ENCODE data around the gene BLVRB. TPM values are rescaled to one million over a fixed set of nuclear protein-coding genes. Genes with fewer than 3 reads are reported as not detected.

Gene BLVRB
- total RNA-seq (2011; cell fraction: chromatin; rRNA removed; ENCODE audit: low replicate concordance), result 26.9 and 65.0 TPM in 2 replicates
- total RNA-seq (2011; cell fraction: nucleolus; rRNA removed), result 107 and 125 TPM in 2 replicates
- 74.7 and 75.7 TPM in 2 replicates for total RNA-seq (2011; cell fraction: nucleoplasm; rRNA removed)
- 749 and 813 TPM in 2 replicates for total RNA-seq (2014; rRNA removed)
- 110 and 229 TPM in 2 replicates for total RNA-seq (2014; rRNA removed; fragmentation: Illumina TruSeq; extraction: Trizol)
- total RNA-seq (2015; rRNA removed; fragmentation: Illumina TruSeq; extraction: Trizol), result 331 and 332 TPM in 2 replicates
- total RNA-seq (2021), result 457 and 476 TPM in 2 replicates
- 368 and 461 TPM in 2 replicates for polyA plus RNA-seq (2011; rRNA removed)
- 836 and 2,229 TPM in 2 replicates for polyA plus RNA-seq (2011; cell fraction: cytosol; rRNA removed)
- polyA plus RNA-seq (2011; cell fraction: nucleus; rRNA removed), result 252 and 288 TPM in 2 replicates
- 416 and 585 TPM in 2 replicates for polyA plus RNA-seq (2012)
- polyA plus RNA-seq (2014; fragmentation: Illumina TruSeq; extraction: Trizol), result 260 and 428 TPM in 2 replicates
- polyA plus RNA-seq (2014; fragmentation: Nextera tagmentation; extraction: Ambion mirVana), result 100 to 1,000 TPM in 1 of 2 experiments, 10 to 100 TPM in 1; 81.1 to 184 TPM
- polyA plus RNA-seq (2014; rRNA removed), result 634 and 677 TPM in 2 replicates
- 85.4 and 138 TPM in 2 replicates for polyA minus RNA-seq (2011; rRNA and poly(A)+ RNA removed)
- polyA minus RNA-seq (2011; cell fraction: cytosol; rRNA and poly(A)+ RNA removed), result 198 and 225 TPM in 2 replicates
- polyA minus RNA-seq (2011; cell fraction: nucleus; rRNA and poly(A)+ RNA removed), result 34.6 and 38.7 TPM in 2 replicates
- percentile 84 among the genes with signal in this experiment for Bru-seq, nascent RNA
- percentile 83 among the genes with signal in this experiment for BruChase-seq, experiment 1, labeled RNA remaining after a 2-hour chase
- BruChase-seq, experiment 2, labeled RNA remaining after a 6-hour chase, result percentile 84 among the genes with signal in this experiment
- long read RNA-seq, experiment 1, transcript BLVRB-206 (5 exons, 767 nt), result minor isoform, 7 of 835 reads
- long read RNA-seq, experiment 1, transcript BLVRB-201 (5 exons, 873 nt), result major isoform, 651 of 835 reads
- long read RNA-seq, experiment 1, transcript BLVRB-202 (4 exons, 649 nt), result minor isoform, 5 of 835 reads
- long read RNA-seq, experiment 1, transcript BLVRB-205 (4 exons, 938 nt), result minor isoform, 5 of 835 reads
- long read RNA-seq, experiment 1, partial matches to known transcripts, result 16 of 835 reads
- long read RNA-seq, experiment 1, other reads (novel, unspliced or antisense), result 147 of 835 reads
- long read RNA-seq, experiment 2, transcript BLVRB-204 (3 exons, 676 nt), result minor isoform, 7 of 907 reads
- long read RNA-seq, experiment 2, transcript BLVRB-201 (5 exons, 873 nt), result major isoform, 764 of 907 reads
- long read RNA-seq, experiment 2, transcript BLVRB-205 (4 exons, 938 nt), result minor isoform, 11 of 907 reads
- long read RNA-seq, experiment 2, partial matches to known transcripts, result 34 of 907 reads
- long read RNA-seq, experiment 2, other reads (novel, unspliced or antisense), result 91 of 907 reads
- long read RNA-seq, experiment 3, transcript BLVRB-206 (5 exons, 767 nt), result minor isoform, 18 of 1,148 reads
- long read RNA-seq, experiment 3, transcript BLVRB-201 (5 exons, 873 nt), result major isoform, 1,092 of 1,148 reads
- long read RNA-seq, experiment 3, partial matches to known transcripts, result 5 of 1,148 reads
- long read RNA-seq, experiment 3, other reads (novel, unspliced or antisense), result 32 of 1,148 reads

DNA sequence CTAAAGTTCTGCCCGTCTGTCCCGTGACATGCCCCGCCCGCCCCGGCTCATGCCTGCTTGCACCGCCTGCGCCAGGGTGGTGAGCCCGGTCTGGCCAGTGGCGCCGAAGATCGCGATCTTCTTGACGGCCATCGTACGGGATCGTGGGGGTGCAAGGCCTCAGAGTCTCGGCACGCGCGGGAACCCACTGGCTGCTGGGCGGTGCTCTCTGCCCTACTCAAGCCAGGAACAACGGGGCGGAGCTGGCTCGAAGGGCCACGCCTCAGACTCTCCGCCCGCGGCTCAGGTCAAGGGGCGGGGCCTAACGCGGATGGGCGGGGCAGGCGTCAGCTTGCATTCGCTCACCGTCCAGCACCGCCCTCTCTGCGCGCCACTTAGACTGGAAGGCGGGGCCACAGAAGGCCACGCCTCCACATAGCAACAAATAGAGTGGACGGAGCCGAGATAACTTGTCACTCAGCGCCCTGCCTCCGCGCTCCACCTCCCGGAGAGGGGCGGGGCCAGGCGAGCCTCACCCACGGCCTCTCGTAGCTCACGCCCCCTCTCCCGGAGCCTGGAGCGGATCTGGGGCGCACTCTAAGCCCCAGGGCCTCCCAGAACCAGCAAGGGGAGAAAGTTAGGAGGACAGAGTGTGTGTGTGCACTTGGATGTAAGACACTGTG lies at the start of gene BLVRB:
BLVRB (minus strand) TSS at position 189 of the 662 bp plus-strand sequence; CDS start at position 132, 57 bp downstream.
- in situ Hi-C loops (cut with MboI) (no loop called here), intact Hi-C loops (cut with micrococcal nuclease) (loop anchor here (2.0 kb wide), 1 partner anchor 63 kb away; no protein-coding TSS in a partner anchor)
- DNase-seq (ENCODE audit: extremely low read depth in 1 of 4, low spot score in 3 of 4) (peak; percentile 96 to 100 (median 98)), ATAC-seq (peak; percentile 92), FAIRE-seq (peak; percentile 99)
- peak within 1 kb of the TSS; percentile 91 for H2AFZ ChIP-seq (ENCODE audit: low read depth, low read length)
- under 1% methylated on average over 38 of the region's 54 CpGs for WGBS (ENCODE audit: insufficient coverage, low coverage, missing lambda C conversion rate)
- H3K27me3 ChIP-seq (ENCODE audit: control insufficient read depth in 2 of 2, insufficient read depth in 2 of 2, low read length in 2 of 2), result no peaks in the 10 kb centered on the region
- H3K9me1 ChIP-seq (ENCODE audit: control insufficient read depth, insufficient read depth, low read length), result peaks cover 4% of the 10 kb centered on the region
- H3K9ac ChIP-seq (ENCODE audit: insufficient read depth in 1 of 2, low read depth in 2 of 2, low read length in 2 of 2), result peak within 1 kb of the TSS; percentile 96 to 99
- peaks cover 17% of the 10 kb centered on the region for H3K36me3 ChIP-seq (ENCODE audit: control insufficient read depth, insufficient read depth, low read length)
- peaks cover 52% of the 10 kb centered on the region for H3K79me2 ChIP-seq (ENCODE audit: control insufficient read depth, insufficient read depth, low read length)
- H4K20me1 ChIP-seq (replicated peaks; ENCODE audit: control insufficient read depth, insufficient read depth, low read length), result peaks cover 7% of the 10 kb centered on the region
- POLR2A ChIA-PET, result interaction anchor here (0.6 to 4.0 kb wide), 19 partner anchors 10 to 333 kb away, joined by 3 to 43 read pairs (median 4); partner anchors contain the start of genes EGLN2, SERTAD1 and SERTAD3
- peak within 1 kb of the TSS; percentile 91 for H3K4me3 ChIP-seq
- BruUV-seq (replicated peaks), result no TSS peak
- CTCF ChIA-PET (ENCODE audit: low intra/inter-chr PET ratio), result interaction anchor here (0.5 to 1.9 kb wide), 2 partner anchors 153 to 169 kb away, joined by 3 to 12 read pairs; no protein-coding TSS in a partner anchor
- peak within 1 kb of the TSS; percentile 93 for H3K4me2 ChIP-seq (ENCODE audit: insufficient read depth, low read length)
- peak within 1 kb of the TSS; percentile 96 for H3K27ac ChIP-seq (ENCODE audit: extremely low read depth, low read depth, low read length)
- H3K9me3 ChIP-seq (replicated peaks; ENCODE audit: control insufficient read depth, insufficient read depth, low read depth, low read length), result no peaks in the 10 kb centered on the region; the same call in 1 of the 2 replicates
- H3K4me1 ChIP-seq (replicated peaks in 1 of 2; ENCODE audit: control insufficient read depth in 2 of 2, insufficient read depth in 2 of 2, low read length in 2 of 2), result peaks cover 23 to 57% of the 10 kb centered on the region in 2 experiments; a peak in 4 of 5 replicates
- TF ChIP-seq DDX20 (tag; IDR thresholded peaks at IDR 0.05; ENCODE audit: low read depth), result no peak
- TF ChIP-seq, protein P1, sequence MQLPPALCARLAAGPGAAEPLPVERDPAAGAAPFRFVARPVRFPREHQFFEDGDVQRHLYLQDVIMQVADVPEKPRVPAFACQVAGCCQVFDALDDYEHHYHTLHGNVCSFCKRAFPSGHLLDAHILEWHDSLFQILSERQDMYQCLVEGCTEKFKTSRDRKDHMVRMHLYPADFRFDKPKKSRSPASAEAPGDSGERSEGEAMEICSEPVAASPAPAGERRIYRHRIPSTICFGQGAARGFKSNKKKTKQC (CRISPR knock-in tag; IDR thresholded peaks at IDR 0.05), result no peak
- TF ChIP-seq SMAD4 (CRISPR knock-in tag; conservative IDR thresholded peaks at IDR 0.05), result no peak; the same call in 1 of the 2 replicates
- no peak for TF ChIP-seq ZNF778 (CRISPR knock-in tag; IDR thresholded peaks at IDR 0.05)
- peak; percentile 12 for TF ChIP-seq MYC (IDR thresholded peaks at IDR 0.05; ENCODE audit: low read depth, low read length)
- TF ChIP-seq MYC (CRISPR knock-in tag; IDR thresholded peaks at IDR 0.05; ENCODE audit: borderline replicate concordance, low read depth), result no peak
- TF ChIP-seq ZNF184 (CRISPR knock-in tag; IDR thresholded peaks at IDR 0.05), result no peak
- TF ChIP-seq NCOA1 (IDR thresholded peaks at IDR 0.05; ENCODE audit: low read depth), result no peak; the same call in 1 of the 2 replicates
- TF ChIP-seq ZNF232 (CRISPR knock-in tag; IDR thresholded peaks at IDR 0.05), result no peak
- no peak for TF ChIP-seq HDAC8 (tag; IDR thresholded peaks at IDR 0.05)
- TF ChIP-seq ZNF436 (CRISPR knock-in tag; IDR thresholded peaks at IDR 0.05), result no peak
- TF ChIP-seq ZNF140 (CRISPR knock-in tag; IDR thresholded peaks at IDR 0.05), result no peak
- no peak for TF ChIP-seq TAF7 (tag; IDR thresholded peaks at IDR 0.05)

Measured in K562 (cell line).